Measurements from ENCODE around the gene CA6.

GRCh38 chr1:8989821-8990220 lies 44.2 kb downstream of the CA6 start:
- no peak for TF ChIP-seq CTCF (IDR thresholded peaks at IDR 0.05)
- TF ChIP-seq POLR2A (IDR thresholded peaks at IDR 0.05; ENCODE audit: low read length): no peak
- no peak for TF ChIP-seq RARB (CRISPR knock-in tag; IDR thresholded peaks at IDR 0.05)
- TF ChIP-seq PBX3 (IDR thresholded peaks at IDR 0.05): no peak
- TF ChIP-seq RAD21 (conservative IDR thresholded peaks at IDR 0.05 in 1 of 2, IDR thresholded peaks at IDR 0.05 in 1 of 2): no peak
- no peak for TF ChIP-seq REST (IDR thresholded peaks at IDR 0.05)
- no peak for TF ChIP-seq RFX5 (IDR thresholded peaks at IDR 0.05)
- TF ChIP-seq MYC (IDR thresholded peaks at IDR 0.05; ENCODE audit: borderline replicate concordance, low read length): no peak
- TF ChIP-seq FOSL2 (IDR thresholded peaks at IDR 0.05): no peak
- TF ChIP-seq FOSL2 (CRISPR knock-in tag; IDR thresholded peaks at IDR 0.05): no peak

Data from A549 (cell line).